Activated T-cell treated with anti-CD3 and anti-CD28 coated beads for 48 hours (primary cell): ENCODE measurements around the gene VPS13C.

Experiments used
- DNase-seq: peaks from one replicate; pipeline ENCODE4 v3.0.0-alpha.2; 2020; ENCODE audit warnings: low read depth

VPS13C gene

GRCh38 chr15:61819386-61819785, 240.9 kb downstream of the VPS13C start:
- no peak for DNase-seq

GRCh38 chr15:61818801-61819200, 241.4 kb downstream of the VPS13C start:
- no peak for DNase-seq

DNA sequence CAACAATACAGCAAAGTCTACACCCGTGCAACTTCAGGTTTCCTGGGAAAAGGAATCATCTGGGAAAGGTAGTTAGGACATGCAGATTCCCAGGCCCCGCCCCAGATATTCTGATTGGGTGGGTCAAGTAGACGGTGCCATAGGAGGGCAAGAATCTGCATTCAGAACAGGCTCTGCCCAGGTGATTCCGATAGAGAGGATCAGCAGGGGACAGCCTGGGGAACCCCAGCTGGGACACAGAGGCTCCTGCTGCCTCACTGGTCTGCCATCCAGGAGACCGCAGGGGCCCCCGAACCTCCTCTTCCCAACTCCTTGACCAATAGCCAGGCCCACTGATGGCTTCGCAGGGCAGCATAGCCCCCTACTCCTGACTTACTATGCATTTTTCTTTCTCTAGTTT, 243.4 kb downstream of the VPS13C start:
- no peak for DNase-seq

DNA sequence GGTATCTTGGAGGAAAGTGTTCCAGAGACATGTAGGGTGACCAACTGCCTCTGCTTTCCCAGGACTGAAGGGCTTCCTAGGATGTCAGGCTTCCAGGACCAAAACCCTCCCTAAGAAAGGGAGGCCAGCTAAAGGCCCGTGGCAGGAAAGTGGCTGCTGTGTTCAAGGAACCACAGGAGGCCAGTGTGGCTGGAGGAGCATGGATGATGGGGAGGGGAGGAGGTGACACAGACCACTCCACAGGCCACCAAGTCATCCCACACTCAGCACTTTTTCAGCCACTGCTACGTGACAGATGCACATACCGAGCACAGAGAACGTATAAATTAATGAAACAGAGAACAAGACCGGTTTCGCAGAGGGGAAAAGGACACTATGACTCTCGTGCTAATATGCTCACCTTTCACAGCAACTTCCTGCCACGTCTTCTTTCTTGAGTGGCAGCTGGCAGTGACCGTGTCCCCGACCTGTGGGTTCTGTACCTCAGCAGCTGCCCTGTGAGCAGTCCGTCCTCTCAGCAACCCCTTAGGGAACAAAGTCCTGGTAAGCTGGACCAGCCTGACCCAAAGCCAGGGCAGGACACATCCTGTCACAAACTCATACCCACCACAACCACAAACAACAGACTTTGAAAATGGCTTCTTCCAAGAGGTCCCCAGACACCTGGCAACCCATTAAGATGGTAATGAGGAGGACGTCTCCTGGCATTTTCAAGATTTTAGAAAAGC, 244.7 kb downstream of the VPS13C start:
- DNase-seq = no peak

DNA sequence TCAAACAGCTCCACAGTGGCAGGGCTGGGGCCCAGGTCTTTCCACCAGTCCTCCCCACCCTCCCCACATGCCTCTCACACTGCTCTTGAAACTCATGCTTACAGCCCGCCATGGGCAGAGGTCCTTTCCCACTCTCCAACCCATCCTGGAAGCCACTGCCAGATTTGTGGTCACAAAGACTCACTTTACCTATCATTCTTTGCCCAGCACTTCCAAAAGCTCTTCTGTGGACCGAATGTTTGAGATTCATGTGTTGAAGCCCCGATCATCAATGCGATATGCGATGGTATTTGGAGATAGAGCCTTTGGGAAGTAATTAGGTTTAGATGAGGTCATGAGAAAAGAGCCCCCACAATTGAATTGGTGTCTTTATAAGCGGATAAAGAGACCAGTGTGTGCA, 247.8 kb downstream of the VPS13C start:
- no peak for DNase-seq

DNA sequence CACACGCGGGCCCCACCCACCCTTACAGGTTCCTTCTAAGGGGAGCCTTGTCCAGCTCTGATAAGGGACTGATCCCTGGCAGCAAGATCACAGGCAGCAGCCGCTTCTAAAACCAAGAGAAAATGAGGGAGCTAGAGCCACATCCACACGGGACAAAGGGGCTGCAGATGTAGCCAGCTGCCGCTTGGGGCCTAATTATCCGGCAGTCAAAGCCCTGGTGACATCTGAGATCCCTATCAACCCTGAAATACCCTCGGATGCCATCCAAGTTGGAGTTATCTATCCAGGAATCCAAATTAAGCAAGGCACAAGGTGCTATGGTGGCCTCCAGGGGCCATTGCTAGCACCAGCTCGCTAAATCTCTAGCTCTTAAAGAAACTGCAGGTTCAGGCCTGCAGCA, 248.3 kb downstream of the VPS13C start:
- no peak for DNase-seq

- DNase-seq = no peak
These were observed 251.0 kb downstream of the VPS13C start for GRCh38 chr15:61809216-61809615.

- no peak for DNase-seq
These were observed 252.8 kb downstream of the VPS13C start for GRCh38 chr15:61807281-61807929.
